SK-N-DZ (cell line): ENCODE results near the gene TRIAP1. TPM values are rescaled to one million over a fixed set of nuclear protein-coding genes. Genes with fewer than 3 reads are reported as not detected.
"Not testable (repeated sequence)": the region's sequence is repeated elsewhere in the genome, so short reads cannot be mapped to it uniquely, and the experiment has no call there.

Experiments used
- DNase-seq: peaks from one replicate; pipeline ENCODE4 v3.0.0-alpha.2; 2015; ENCODE audit warnings: low spot score
- polyA plus RNA-seq, 2 experiments: library from polyadenylated mRNA; depleted of rRNA; stranded (reverse); fragments of >200 nt; gene quantifications; 2 replicates each; pipeline ENCODE4 v1.2.3, GENCODE V29; 2014

TRIAP1 gene
- 42.8 and 57.2 TPM in 2 replicates for polyA plus RNA-seq (2014; cell fraction: cytosol; rRNA removed)
- polyA plus RNA-seq (2014; cell fraction: nucleus; rRNA removed): 20.8 and 32.6 TPM in 2 replicates

DNA sequence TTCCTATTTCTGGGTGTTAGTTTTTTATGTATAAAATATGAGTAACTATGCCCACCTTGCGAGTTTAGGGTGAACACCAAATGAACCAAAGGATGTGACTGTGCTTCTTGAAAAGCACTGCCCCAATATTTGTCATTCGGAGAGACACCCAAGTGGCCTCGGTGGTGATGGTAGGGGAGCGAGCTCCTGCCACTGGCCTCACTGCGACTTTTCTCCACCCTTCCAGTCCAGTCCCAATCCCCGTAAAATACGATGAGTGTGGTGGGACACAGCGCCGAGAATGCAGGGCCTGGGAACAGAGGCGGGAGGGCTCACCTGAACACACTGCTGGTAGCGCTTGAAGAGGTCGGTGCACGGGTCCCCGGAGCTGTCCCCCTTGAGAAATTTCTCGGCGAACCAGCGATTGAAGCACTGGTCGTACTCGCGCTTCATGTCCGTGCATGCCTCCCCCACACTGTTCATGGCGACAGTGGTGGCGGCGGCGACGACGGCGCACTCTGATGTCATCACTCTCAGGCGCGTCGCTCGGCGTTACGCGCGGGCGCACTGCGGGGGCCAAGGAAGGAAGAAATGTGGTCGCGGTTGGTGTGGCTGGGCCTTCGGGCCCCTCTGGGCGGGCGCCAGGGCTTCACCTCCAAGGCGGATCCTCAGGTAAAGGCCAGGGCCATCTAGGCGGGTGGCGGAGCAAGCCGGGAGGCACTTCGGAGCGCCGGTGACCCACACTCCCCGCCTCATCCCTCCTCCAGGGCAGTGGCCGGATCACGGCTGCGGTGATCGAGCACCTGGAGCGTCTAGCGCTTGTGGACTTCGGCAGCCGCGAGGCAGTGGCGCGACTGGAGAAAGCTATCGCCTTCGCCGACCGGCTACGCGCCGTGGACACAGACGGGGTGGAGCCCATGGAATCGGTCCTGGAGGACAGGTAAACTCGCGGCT is at the start of gene TRIAP1, which contains the start of gene GATC:
Gene TRIAP1, minus strand, starts transcription at position 474 of the 933 bp plus-strand sequence. Its CDS starts 12 bp downstream, at position 462.
Gene GATC, plus strand, starts transcription at position 534 of the 933 bp plus-strand sequence. Its CDS starts 37 bp downstream, at position 571.
- DNase-seq: peak; percentile 84

DNA sequence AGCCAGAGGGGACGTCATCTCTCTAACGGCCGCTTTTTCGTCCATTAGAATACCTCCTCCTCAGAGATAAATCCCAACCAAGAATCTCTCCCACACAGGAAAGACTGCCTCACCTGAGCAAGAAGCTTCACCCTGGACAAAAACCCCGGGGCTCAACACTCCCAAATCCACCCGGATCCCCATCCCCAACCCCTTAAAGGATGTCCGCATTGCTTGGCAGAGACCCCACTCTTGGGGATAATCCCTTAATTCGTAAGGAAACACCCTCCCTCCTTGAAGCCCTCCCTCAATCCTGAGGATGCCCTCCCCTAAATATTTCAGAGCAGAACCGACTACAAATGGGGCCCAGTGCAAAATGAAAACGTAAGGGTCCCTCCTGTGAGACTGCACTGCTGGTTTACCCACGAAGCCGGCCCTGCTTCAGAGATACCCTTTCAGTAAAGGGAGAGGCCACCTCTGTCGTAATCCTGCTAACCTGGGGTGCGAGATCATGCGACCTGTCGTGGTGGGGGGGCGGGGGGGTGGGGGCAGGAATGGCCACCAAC is 49.1 kb upstream of the TRIAP1 start:
- DNase-seq: peak; percentile 21

DNA sequence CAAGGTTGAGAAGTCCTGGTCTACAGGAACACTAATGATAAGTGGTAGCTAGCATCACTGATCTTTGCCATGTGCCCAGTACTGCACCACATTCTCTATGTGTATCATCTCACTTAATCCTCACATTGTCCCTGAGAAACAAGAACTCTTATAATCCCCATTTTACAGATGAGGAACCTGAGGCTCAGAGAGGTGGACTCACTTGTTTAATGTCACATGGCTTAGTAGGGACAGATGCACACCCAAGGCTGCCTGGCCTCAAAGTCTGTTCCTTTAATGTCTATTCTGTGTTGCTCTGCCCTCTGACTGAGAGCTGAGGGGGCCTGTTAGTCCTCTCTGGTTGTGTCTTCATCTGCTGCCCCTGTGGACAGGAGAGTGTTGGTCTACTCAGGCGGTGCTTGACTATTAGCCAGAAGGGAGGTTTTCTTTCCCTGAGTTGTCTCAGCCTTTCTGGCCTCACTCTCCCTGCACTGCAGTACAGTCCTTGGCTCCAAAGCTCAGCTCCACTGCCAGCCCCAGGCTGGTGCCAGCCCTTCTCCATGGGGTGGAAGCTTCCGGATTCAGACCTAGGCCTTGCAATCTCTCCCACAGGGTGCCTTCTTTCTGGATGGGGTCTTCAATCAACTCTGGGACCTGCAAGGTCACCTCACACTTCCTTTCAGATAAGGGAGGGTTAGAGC is 44.8 kb upstream of the TRIAP1 start:
- no peak for DNase-seq

DNA sequence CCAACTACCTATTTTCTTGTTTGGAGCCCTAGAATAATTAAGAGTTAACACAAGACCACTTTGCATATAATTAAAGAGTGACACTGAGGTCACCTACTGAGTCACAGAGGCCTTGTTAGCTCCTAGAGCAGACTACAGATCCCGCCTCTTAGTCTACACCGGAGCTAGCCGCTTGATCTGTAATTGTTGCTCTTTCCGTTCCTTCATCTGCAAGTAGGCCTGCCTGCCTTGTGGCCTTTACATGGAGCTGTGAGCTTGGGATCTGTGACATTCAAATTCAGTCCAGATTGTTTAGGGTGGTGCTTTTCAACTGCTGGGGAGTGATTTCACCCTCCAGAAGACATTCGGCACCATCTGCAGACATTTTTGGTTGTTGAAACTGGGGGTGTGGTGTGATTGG is 44.1 kb upstream of the TRIAP1 start:
- DNase-seq: no peak

DNA sequence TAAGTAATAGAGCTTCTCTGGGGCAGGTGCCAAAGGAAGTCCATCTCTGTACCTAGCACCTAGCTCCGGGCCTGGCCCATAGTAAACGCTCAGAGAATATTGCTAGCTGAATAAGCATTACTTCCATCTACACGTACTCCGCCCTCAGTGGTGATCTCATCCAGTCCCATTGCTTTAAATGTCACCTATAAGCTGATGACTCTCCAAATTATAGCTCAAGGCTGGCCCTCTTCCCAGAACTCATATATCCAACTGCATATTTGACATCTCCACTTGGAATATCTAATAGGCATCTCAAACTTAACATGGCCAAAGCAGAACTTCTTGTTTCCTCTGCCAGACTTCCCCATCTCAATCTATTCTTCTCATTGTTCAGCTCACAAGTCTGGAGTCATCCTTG is 42.8 kb upstream of the TRIAP1 start:
- DNase-seq: no peak

DNA sequence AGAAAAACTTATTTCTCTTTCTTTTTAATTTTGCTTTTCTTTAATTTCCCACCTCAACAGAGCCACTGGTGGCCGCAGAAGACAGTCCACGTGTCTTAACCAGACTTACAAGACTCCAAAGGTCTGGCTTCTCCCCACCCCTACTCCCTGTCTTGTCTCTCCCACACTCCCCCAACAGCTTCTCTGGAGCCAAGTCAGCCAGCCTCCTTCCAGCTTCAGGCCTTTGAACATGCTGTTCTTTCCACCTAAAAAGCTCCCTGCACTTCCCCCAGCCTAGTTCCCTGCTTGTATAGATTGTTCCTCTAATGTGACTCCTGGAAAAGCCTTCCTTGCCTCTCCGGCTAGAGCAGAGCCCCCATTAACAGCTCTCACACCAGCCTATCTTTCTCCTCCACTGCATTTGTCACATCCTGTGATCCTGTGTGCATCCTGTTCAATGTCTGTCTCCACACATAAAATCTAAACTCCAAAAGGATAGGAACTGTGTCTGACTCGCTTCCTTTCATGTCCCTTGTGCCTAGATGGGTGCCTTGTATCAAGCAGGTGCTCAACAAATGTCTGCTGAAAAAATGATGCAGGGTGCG is 42.0 kb upstream of the TRIAP1 start:
- DNase-seq: no peak

DNA sequence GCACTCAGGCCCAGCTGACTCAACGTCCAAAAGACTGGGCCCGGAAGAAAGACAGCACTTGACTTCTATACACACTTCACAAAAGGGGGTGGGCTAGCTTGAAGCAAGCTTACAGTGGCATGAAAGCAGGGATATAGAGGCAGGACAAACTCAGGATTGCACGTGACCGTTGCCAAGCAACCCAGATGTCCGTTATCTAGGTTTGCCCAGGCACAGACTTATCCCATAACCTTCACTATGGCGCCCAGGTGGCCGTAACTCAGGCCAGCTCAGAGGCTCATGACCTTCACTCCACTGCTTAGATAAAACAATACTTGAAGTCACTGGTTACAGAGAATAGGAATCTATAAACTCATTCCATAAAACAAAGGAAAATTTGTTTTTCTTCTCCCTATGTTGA is 41.4 kb upstream of the TRIAP1 start:
- not testable (repeated sequence) for DNase-seq

DNA sequence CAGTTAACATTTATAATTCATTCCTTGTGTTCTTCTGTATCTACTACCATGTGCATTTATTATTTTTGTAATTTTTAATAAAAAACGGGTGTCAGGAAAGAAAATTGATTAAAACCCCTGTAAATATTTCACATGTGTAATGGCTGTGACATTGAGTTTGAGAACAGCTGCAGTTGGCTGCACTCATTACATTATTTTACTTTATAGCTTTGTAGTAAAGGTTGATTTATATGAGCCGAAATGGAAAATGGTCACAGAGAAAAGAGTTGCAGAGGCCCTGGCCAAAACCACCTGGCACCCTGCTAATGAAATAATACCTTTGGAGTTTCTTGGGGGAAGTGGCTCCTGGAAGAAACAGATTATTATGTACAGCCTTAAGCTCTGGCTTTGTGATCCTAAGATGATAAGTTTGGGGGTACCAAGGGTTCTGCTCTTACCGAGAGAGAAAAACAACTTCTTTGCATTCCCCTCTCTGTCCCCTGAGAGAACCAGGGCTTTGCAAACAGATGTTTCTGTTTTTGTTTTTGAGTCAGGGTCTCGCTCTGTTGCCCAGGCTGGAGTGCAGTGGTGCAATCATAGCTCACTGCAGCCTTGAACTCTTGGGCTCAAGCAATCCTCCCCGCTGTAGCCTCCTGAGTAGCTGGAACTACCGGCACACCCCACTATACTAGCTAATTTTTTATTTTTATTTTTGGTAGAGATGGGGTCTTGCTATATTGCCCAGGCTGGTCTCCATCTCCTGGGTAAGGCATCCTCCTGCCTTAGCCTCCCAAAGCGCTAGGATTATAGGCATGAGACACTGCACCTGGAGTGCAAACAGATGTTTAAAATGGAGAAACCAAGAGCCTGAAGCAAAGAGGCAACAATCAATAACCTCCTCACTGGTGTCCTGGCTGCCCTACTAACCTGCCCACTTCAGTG is 40.0 kb upstream of the TRIAP1 start:
- DNase-seq: peak; percentile 67

DNA sequence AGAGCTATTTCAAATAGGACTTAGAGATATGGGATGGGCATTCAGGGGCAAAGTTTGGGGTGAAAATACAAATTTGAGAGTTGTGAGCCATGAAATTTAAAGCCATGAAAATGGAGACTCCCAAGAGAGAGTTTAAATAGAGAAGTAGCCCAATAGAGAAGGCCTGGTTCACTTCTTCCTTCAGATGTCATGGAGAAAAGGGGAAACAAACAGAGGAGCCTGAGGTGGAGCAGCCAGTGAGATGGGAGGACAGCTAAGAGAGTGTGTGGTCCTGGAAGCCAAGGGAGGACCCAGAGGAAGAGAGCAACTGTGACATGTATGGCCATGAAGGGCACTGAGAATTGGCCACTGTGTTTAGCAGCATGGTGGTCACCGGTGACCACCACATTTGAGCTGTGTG is 37.4 kb upstream of the TRIAP1 start:
- DNase-seq: no peak

DNA sequence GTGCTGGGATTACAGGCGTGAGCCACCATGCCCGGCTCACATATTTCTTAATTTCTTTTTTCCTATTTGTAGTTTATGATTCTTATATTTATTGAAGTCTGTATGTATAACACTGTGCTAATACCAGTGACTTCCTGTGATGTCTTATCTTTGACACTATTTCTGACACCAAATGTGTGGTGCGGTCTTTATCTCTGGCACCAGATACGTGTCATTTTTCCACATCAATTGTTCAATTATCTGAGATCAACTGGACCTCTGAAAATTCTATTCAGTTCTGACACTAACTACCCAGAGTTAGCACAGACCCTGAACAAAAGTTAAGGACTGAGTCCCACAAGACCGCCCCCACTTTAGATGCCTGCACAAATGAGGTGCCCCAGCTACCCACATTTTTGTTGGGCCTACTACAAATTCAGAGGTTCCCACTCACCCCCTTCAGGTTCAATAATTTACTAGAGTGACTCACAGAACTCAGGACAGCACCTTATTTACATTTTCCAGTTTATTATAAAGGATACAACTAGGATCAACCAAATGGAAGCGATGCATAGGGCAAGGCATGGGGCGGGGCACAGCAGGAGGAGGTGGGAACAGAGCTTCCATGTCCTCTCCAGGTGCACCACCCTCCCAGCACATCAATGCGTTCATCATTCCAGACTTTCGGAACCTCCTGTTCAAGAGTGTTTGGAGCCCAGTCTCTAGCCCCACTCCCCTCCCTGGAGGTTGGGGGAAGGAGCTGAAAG is 35.0 kb upstream of the TRIAP1 start:
- DNase-seq: no peak

DNA sequence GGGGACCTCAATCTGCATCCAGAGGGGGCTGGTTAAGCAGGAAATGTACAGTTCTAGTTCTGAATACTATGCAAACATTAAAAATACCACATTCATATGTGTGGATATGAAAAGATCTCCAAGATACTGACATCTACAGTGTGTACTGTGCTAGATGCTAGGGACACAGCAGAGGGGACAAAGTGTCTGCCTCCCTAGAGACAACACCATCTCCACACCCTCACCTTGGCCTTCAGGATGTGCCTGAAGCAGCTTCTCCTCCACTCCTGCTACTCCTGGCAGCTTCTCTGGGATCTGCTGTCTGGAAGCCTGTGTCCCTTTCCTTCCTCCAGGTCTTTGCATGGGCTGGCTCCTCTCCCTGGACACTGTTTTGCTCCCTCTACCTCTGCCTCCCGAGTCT is 34.0 kb upstream of the TRIAP1 start:
- DNase-seq: no peak

DNA sequence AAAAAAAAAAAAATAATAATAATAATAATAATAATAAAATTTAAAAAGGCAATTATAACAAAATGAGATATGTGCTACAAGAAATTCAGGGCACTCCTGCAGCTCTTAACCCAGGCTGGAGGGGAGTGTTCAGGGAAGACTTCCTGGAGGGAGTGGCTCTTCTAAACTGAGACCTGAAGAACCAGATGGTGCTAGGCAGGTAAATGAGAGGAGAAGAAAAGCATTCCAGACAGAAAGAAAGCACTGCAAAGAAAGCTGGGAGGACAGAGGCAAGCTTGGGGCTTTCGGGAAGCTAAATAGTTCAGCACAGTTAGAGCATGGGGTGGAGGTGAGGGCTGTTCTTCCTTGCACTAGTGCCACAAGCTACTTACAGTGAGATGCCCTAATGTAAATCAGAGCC is 33.3 kb upstream of the TRIAP1 start:
- no peak for DNase-seq

DNA sequence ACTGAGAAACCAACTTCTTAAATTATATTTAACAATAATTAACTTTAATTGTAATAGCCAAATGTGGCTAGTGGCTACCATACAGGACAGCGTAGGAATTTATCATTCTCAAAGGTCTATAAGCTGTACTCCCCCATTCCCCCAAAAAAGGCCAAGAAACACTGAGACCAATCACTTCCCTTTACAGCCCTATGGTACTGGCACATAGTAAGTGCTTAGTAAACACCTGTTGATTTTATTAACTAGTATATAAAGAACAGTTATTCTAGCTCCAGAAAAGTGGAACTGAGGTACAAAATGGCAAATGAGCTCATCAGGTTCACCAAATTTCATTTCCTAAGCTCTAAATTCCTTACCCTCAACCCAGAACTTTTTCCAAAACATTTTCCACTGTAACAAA is 29.5 kb upstream of the TRIAP1 start:
- no peak for DNase-seq

DNA sequence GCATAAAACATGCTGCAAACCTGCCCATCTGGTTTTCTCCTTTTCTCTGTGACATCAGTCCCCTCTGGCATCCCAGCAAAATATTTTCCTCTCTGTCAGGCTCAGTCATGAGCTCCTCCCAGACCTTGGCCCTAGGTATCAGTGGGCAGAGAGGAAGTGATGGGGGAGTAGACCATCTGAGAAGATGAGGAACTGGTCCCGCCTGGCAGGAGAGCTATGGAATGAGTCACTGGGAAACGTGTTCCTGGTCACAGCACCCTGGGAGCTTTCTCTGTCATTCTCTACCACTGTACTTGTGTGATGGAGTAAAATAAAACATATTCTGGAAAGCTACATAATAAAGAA is 28.4 kb upstream of the TRIAP1 start:
- no peak for DNase-seq

DNA sequence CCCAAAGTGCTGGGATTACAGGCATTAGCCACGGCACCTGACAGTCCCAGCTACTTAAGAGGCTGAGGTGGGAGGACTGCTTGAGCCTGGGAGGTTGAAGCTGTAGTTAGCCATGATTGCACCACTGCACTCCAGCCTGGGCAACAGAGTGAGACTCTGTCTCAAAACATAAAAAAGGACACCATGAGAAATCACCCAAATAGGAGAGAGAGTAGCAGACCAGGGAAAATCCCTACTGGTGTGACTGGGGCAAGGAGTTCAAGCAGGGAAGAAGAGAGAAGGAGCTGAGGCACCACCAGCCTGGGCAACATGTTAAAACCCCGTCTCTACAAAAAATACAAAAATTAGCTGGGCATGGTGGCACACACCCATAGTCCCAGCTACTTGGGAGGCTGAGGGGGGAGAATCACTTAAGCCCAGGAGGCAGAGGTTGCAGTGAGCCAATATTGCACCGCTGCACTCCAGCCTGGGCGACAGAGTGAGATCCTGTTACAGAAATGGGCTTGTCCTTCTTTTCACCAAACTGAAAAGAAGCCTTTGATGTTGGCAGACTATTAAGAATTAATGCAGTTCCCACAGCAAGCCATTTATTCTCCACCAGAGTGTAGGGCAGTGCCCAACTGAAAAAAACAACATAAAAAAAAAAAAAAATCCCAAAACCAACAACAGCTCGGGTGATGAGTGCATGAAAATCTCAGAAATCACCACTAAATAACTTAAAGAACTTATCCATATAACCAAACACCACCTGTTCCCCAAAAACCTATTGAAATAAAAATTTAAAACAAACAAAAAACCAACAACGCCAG is 27.8 kb upstream of the TRIAP1 start:
- no peak for DNase-seq

DNA sequence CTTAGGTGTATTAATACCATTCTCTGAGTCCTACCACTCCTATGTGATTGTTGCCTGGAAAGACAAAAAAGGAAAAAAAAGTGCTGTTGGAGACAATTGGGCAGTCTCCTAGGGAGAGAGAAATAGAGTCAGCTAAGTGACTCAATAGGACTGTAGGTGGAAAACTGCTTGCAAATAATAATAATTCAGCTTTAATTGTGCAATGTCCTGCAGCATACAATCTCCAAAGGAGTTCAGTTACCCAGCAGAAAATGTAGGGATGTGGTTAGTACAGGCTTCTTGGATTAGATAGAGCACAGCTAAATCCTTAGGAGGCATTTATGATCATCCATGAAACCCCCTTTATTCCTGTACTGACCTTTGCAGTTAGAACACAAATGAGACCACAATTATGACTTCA is 26.3 kb upstream of the TRIAP1 start:
- no peak for DNase-seq

DNA sequence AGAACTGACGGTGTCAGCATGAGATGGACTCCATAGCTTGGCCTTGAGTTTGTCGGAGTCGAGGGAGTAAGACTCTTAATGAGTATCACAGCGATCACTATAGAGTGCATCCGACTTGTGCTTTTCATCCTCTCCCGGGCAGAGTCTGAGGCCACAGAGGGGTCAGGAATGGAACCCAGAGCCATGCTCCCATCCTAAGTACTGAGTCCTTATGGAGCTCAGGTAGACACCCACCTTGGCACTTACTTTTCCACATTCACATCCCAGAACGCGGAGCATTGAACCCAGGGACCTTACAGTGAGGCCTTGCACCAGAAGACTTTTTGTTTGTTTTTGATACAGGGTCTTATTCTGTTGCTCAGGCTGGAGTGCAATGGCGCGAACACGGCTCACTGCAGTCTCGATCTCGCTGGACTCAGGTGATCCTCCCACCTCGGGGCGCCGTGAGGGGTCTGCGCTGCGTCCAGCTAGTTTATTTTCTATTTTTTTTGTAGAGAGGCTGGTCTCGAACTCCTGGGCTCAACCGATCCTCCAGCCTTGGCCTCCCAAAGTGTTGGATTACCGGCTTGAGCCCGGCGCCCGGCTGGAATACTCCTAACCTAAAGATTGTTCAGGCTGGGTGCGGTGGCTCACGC is 24.1 kb upstream of the TRIAP1 start:
- DNase-seq: no peak

DNA sequence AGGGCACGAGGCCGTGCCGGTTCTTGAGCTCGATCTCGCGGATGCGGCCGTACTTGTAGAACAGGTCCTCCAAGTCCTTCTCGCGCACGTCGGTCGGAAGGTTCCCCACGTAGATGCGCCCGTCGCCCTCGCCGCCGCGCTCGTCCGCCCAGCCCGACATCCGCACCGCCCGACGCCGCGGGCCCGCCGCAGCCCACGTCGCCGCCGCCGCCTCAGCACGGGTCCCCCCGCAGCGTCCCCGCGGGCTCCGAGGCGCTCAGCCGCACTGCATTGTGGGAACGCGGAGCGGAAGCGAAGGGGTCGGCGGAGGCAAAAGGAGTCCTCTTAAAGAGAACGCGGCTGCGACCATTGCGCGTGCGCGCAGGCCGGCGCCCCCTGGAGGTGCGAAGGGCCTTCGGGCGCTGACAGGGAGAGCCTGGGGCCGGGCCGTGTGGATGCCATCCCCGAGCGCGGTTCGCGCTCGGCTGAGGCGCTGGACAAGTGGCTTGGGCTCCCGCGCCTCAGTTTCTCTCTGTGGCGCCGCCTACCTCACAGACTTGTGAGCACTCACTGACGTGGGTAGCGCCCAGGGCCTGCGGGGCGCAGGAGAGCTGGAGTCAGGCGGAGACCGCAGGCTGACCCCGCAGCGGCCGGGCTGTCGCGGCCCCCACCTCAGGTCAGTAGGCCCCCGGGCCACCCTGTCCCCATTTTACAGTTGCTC is 23.4 kb upstream of the TRIAP1 start, which contains the start of gene SRSF9:
Gene SRSF9, minus strand, starts transcription at position 299 of the 700 bp plus-strand sequence. Its CDS starts 139 bp downstream, at position 160.
- peak; percentile 97 for DNase-seq
